Ascending aorta (tissue), 2 donors: ENCODE data around the gene AQP2. TPM values are rescaled to one million over a fixed set of nuclear protein-coding genes. Genes with fewer than 3 reads are reported as not detected.

ENCODE experiments used
- DNase-seq, 2 donors: peaks; one replicate each; pipeline ENCODE4 v3.0.0-alpha.2; 2019; ENCODE audit warnings: low spot score in 2 of 2
- H3K27ac ChIP-seq, 2 donors: fragments of 200-600 bp; sonication (generic); one replicate each; pipeline ENCODE4 v1.5.1; 2016 to 2017; ENCODE audit warnings: mild to moderate bottlenecking in 1 of 2
- H3K27me3 ChIP-seq: fragments of 200-600 bp; sonication (generic); one replicate; pipeline ENCODE4 v1.5.1; 2017
- H3K36me3 ChIP-seq, 2 donors: fragments of 200-600 bp; sonication (generic); one replicate each; pipeline ENCODE4 v1.5.1; 2016
- H3K4me1 ChIP-seq, 2 donors: fragments of 200-600 bp; sonication (generic); one replicate each; pipeline ENCODE4 v1.5.1; 2016 to 2017; ENCODE audit warnings: mild to moderate bottlenecking in 1 of 2
- H3K4me3 ChIP-seq, 2 donors: fragments of 200-600 bp; sonication (generic); one replicate each; pipeline ENCODE4 v1.5.1; 2016 to 2017; ENCODE audit warnings: mild to moderate bottlenecking in 1 of 2
- H3K9me3 ChIP-seq, 2 donors: fragments of 200-600 bp; sonication (generic); one replicate each; pipeline ENCODE4 v1.5.1; 2016
- CTCF ChIP-seq, 3 experiments: fragments of 200-600 bp in 2 of 3; fragments of 450-650 bp in 1 of 3; sonication (generic) in 2 of 3; IDR thresholded peaks; one replicate each; pipeline ENCODE4 v1.5.1; 2016 to 2019; ENCODE audit warnings: antibody characterized with exemption in 3 of 3, mild to moderate bottlenecking in 1 of 3, moderate library complexity in 1 of 3
- intact Hi-C: fragments of 100-400 bp; cut with DNase I; formaldehyde crosslinking; loops from one replicate; pipeline ENCODE4 v1.15.1; 2023
- total RNA-seq: library from RNA; depleted of rRNA; stranded (reverse); fragments of >200 nt; gene quantifications from one replicate; pipeline ENCODE4 v1.1.0, GENCODE V29; 2016

AQP2 gene
- total RNA-seq, 1 donor from 2014 or later, result not detected

GRCh38 chr12:50005175-50005574, 54.6 kb downstream of the AQP2 start:
- no peak for DNase-seq
- no peaks in the 10 kb centered on the region for H3K4me1 ChIP-seq
- no peak overlapping the region for H3K4me3 ChIP-seq
- TF ChIP-seq CTCF (IDR thresholded peaks at IDR 0.05), result no peak
- H3K27me3 ChIP-seq, result no peaks in the 10 kb centered on the region
- H3K36me3 ChIP-seq, result no peaks in the 10 kb centered on the region
- intact Hi-C loops, result no loop called here
- no peaks in the 10 kb centered on the region for H3K9me3 ChIP-seq
- H3K27ac ChIP-seq, result no peak overlapping the region

GRCh38 chr12:50006280-50006679, 55.7 kb downstream of the AQP2 start:
- no peak for TF ChIP-seq CTCF (IDR thresholded peaks at IDR 0.05)

GRCh38 chr12:50006754-50007442, 56.4 kb downstream of the AQP2 start:
- Histone ChIP-seq H3K36me3 (no peaks in the 10 kb centered on the region), H3K27me3 (no peaks in the 10 kb centered on the region), H3K27ac (no peak overlapping the region), H3K4me1 (no peaks in the 10 kb centered on the region), H3K4me3 (no peak overlapping the region), H3K9me3 (no peaks in the 10 kb centered on the region)
- no peak for TF ChIP-seq CTCF (IDR thresholded peaks at IDR 0.05)
- no peak for DNase-seq
- intact Hi-C loops, result no loop called here

More at GRCh38 chr12:50006280-50006679, 55.7 kb downstream of the AQP2 start:
- H3K27ac ChIP-seq, result no peak overlapping the region
- no peak for DNase-seq
- intact Hi-C loops, result no loop called here
- H3K36me3 ChIP-seq, result no peaks in the 10 kb centered on the region
- no peaks in the 10 kb centered on the region for H3K4me1 ChIP-seq
- no peak overlapping the region for H3K4me3 ChIP-seq
- no peaks in the 10 kb centered on the region for H3K27me3 ChIP-seq
- no peaks in the 10 kb centered on the region for H3K9me3 ChIP-seq

Other genes with a start within 250 kb of the AQP2 start
- gene FMNL3, start 243.3 kb upstream of the AQP2 start, total RNA-seq, result 30.4 TPM
- gene TMBIM6, start 209.2 kb upstream of the AQP2 start, total RNA-seq, result 188 TPM
- 33.4 TPM for gene NCKAP5L, start 122.3 kb upstream of the AQP2 start, total RNA-seq
- gene BCDIN3D, start 107.6 kb upstream of the AQP2 start, total RNA-seq, result 2.6 TPM
- gene FAIM2, start 46.8 kb upstream of the AQP2 start, total RNA-seq, result 0.75 TPM
- gene AQP5, start 11.1 kb downstream of the AQP2 start, total RNA-seq, result not detected
- not detected for gene AQP6, start 22.2 kb downstream of the AQP2 start, total RNA-seq
- 5.1 TPM for gene RACGAP1, start 74.8 kb downstream of the AQP2 start, total RNA-seq
- gene ASIC1, start 106.9 kb downstream of the AQP2 start, total RNA-seq, result not detected
- gene SMARCD1, start 134.6 kb downstream of the AQP2 start, total RNA-seq, result 277 TPM
- gene GPD1, start 153.3 kb downstream of the AQP2 start, total RNA-seq, result 12.2 TPM
- 19.8 TPM for gene COX14, start 161.5 kb downstream of the AQP2 start, total RNA-seq
- 29.7 TPM for gene CERS5, start 216.6 kb downstream of the AQP2 start, total RNA-seq